ENCODE data around the gene OR13C9. TPM values are rescaled to one million over a fixed set of nuclear protein-coding genes. Genes with fewer than 3 reads are reported as not detected.
"Not testable (repeated sequence)": the region's sequence is repeated elsewhere in the genome, so short reads cannot be mapped to it uniquely, and the experiment has no call there.

Gene OR13C9
- total and polyA plus RNA-seq, 2 of the 13 experiments (the other 11 are each of a cell fraction or from before 2014, with no cell fraction given) = not detected

DNA sequence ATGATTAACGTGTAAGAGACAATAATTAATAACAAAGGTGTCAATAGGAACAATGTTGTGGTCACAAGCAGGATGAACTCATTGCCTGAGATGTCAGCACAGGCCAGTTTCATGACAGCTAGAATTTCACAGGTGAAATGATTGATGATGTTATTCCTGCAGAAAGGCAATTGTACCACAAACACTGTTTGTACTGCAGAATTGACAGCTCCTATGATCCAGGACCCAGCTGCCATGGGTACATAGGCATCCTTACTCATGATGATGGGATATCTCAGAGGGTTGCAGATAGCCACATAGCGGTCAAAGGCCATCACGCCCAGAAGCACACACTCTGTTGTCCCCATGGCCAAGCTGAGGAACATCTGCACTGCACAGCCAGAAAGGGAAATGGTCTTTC lies 19.3 kb downstream of the OR13C9 start:
- FAIRE-seq; in situ Hi-C loops (cut with HindIII; ENCODE audit: extremely low pct_ligation_motif_present, low pct_unique_long_range_greater_than_20kb); H4K20me1 ChIP-seq (ENCODE audit: insufficient read depth, low read length): not testable (repeated sequence)

GRCh38 chr9:104589626-104590025 lies 28.4 kb downstream of the OR13C9 start:
- Histone ChIP-seq H3K4me1 (ENCODE audit: insufficient read depth, low read length) (no peaks in the 10 kb centered on the region), H3K4me2 (ENCODE audit: low read depth, low read length) (no peak overlapping the region), H3K9me3 (ENCODE audit: low read length) (no peaks in the 10 kb centered on the region), H3K27ac (ENCODE audit: extremely low read length, insufficient read depth, low read length) (no peak overlapping the region), H4K20me1 (ENCODE audit: insufficient read depth, low read length) (no peaks in the 10 kb centered on the region), H3K9ac (ENCODE audit: insufficient read depth, low read depth, low read length) (no peak overlapping the region), H3K4me3 (replicated peaks in 1 of 3; ENCODE audit: insufficient read depth in 1 of 3, low read depth in 2 of 3, low read length in 3 of 3) (no peak overlapping the region), H3K79me2 (ENCODE audit: insufficient read depth, low read length) (no peaks in the 10 kb centered on the region), H3K27me3 (ENCODE audit: control insufficient read depth in 1 of 2, insufficient read depth in 2 of 2, low read length in 2 of 2) (no peaks in the 10 kb centered on the region), H3K36me3 (replicated peaks in 1 of 2; ENCODE audit: control insufficient read depth in 1 of 2, insufficient read depth in 2 of 2, low read length in 2 of 2) (no peaks in the 10 kb centered on the region), H2AFZ (ENCODE audit: low read length) (no peak overlapping the region)
- FAIRE-seq (no peak), ATAC-seq (no peak), DNase-seq (ENCODE audit: low spot score) (no peak)
- ChIA-PET CTCF (ENCODE audit: low intra/inter-chr PET ratio, low total read pairs) (no interaction called here), POLR2A (no interaction called here)
- intact Hi-C loops (cut with micrococcal nuclease; ENCODE audit: unreplicated experiment) = loop anchor here (5.0 kb wide), 1 partner anchor 47 kb away; no protein-coding TSS in a partner anchor
- WGBS (ENCODE audit: low lambda C conversion rate) = 0% methylated on average over 1 of the region's 1 CpG
- no peak for TF ChIP-seq ZSCAN5A (CRISPR knock-in tag; IDR thresholded peaks at IDR 0.05; ENCODE audit: borderline replicate concordance)
- TF ChIP-seq RFXAP (CRISPR knock-in tag; IDR thresholded peaks at IDR 0.05; ENCODE audit: borderline replicate concordance) = no peak
- TF ChIP-seq ZBTB49 (CRISPR knock-in tag; IDR thresholded peaks at IDR 0.05; ENCODE audit: borderline replicate concordance) = no peak
- no peak for TF ChIP-seq ZNF780A (CRISPR knock-in tag; IDR thresholded peaks at IDR 0.05)
- no TSS peak for BruUV-seq (replicated peaks)
- in situ Hi-C loops (cut with HindIII; ENCODE audit: extremely low pct_ligation_motif_present, low pct_unique_long_range_greater_than_20kb) = no loop called here

More for the DNA sequence above, 19.3 kb downstream of the OR13C9 start:
- intact Hi-C loops (cut with micrococcal nuclease; ENCODE audit: unreplicated experiment); H3K4me2 ChIP-seq (ENCODE audit: low read depth, low read length); DNase-seq (ENCODE audit: low spot score); H2AFZ ChIP-seq (ENCODE audit: low read length); H3K27me3 ChIP-seq (ENCODE audit: control insufficient read depth in 1 of 2, insufficient read depth in 2 of 2, low read length in 2 of 2); H3K36me3 ChIP-seq (replicated peaks in 1 of 2; ENCODE audit: control insufficient read depth in 1 of 2, insufficient read depth in 2 of 2, low read length in 2 of 2); ATAC-seq; CTCF ChIA-PET (ENCODE audit: low intra/inter-chr PET ratio, low total read pairs); BruUV-seq (replicated peaks); H3K79me2 ChIP-seq (ENCODE audit: insufficient read depth, low read length); POLR2A ChIA-PET; H3K27ac ChIP-seq (ENCODE audit: extremely low read length, insufficient read depth, low read length); H3K4me3 ChIP-seq (replicated peaks in 1 of 3; ENCODE audit: insufficient read depth in 1 of 3, low read depth in 2 of 3, low read length in 3 of 3); H3K4me1 ChIP-seq (ENCODE audit: insufficient read depth, low read length); H3K9ac ChIP-seq (ENCODE audit: insufficient read depth, low read depth, low read length); H3K9me3 ChIP-seq (ENCODE audit: low read length): not testable (repeated sequence)
- 6% methylated on average over 1 of the region's 3 CpGs for WGBS (ENCODE audit: low lambda C conversion rate)

Measured in HepG2 (cell line).